OCI-LY3 (cell line): ENCODE measurements around the gene TATDN2.

Experiments
- H2AFZ ChIP-seq: fragments of 200-600, 300-600 bp; shearing (Covaris generic); 2 replicates; pipeline ENCODE4 v1.6.0; 2014; ENCODE audit warnings: antibody characterized with exemption, low read depth, low read length
- H3K27ac ChIP-seq: fragments of 200-600, 300-600 bp; sonication (generic); 2 replicates; pipeline ENCODE4 v1.5.1; 2014; ENCODE audit warnings: mild to moderate bottlenecking, low read length, moderate library complexity, mixed read lengths
- H3K27me3 ChIP-seq: fragments of 200-600, 300-600 bp; sonication (generic); 2 replicates; pipeline ENCODE4 v1.6.1; 2014; ENCODE audit warnings: low read depth, low read length, mixed read lengths
- H3K36me3 ChIP-seq: fragments of 200-600, 300-600 bp; sonication (generic); replicated peaks from 2 replicates; pipeline ENCODE3; 2014; ENCODE audit warnings: low read depth, low read length, mixed read lengths
- H3K4me1 ChIP-seq: fragments of 300-600, 200-600 bp; sonication (generic); 2 replicates; pipeline ENCODE4 v1.6.1; 2014; ENCODE audit warnings: low read length, mixed read lengths
- H3K4me2 ChIP-seq: fragments of 200-600, 300-600 bp; sonication (generic); 2 replicates; pipeline ENCODE4 v1.6.1; 2014; ENCODE audit warnings: low read length, mixed read lengths
- H3K4me3 ChIP-seq: fragments of 300-600, 200-600 bp; sonication (generic); 2 replicates; pipeline ENCODE4 v1.5.1; 2014; ENCODE audit warnings: antibody characterized with exemption, mild to moderate bottlenecking, low read length, moderate library complexity
- H3K79me2 ChIP-seq: fragments of 300-600, 200-600 bp; shearing (Covaris generic); 2 replicates; pipeline ENCODE4 v1.6.1; 2014; ENCODE audit warnings: mild to moderate bottlenecking, low read length, mixed read lengths
- H3K9ac ChIP-seq: fragments of 300-600, 200-600 bp; shearing (Covaris generic); 2 replicates; pipeline ENCODE4 v1.6.0; 2014; ENCODE audit warnings: mild to moderate bottlenecking, low read length, moderate library complexity
- H3K9me3 ChIP-seq: fragments of 200-600, 300-600 bp; shearing (Covaris generic); 2 replicates; pipeline ENCODE4 v1.6.1; 2014; ENCODE audit warnings: low read length, mixed read lengths; ENCODE audit not compliant: insufficient read depth
- H4K20me1 ChIP-seq: fragments of 200-600, 300-600 bp; sonication (generic); 2 replicates; pipeline ENCODE4 v1.6.1; 2016; ENCODE audit warnings: low read length, mixed read lengths; ENCODE audit not compliant: insufficient read depth
- CTCF ChIP-seq: fragments of 200-600, 300-600 bp; sonication (generic); IDR thresholded peaks from 2 replicates; pipeline ENCODE4 v1.5.1; 2014; ENCODE audit warnings: antibody characterized with exemption, low read length, low read depth
- EZH2phosphoT487 ChIP-seq: fragments of 200-600 bp; shearing (Covaris generic); IDR thresholded peaks from 2 replicates; pipeline ENCODE4 v1.6.1; 2018; ENCODE audit warnings: antibody characterized with exemption, mixed run types, low read depth

The TATDN2 gene

DNA sequence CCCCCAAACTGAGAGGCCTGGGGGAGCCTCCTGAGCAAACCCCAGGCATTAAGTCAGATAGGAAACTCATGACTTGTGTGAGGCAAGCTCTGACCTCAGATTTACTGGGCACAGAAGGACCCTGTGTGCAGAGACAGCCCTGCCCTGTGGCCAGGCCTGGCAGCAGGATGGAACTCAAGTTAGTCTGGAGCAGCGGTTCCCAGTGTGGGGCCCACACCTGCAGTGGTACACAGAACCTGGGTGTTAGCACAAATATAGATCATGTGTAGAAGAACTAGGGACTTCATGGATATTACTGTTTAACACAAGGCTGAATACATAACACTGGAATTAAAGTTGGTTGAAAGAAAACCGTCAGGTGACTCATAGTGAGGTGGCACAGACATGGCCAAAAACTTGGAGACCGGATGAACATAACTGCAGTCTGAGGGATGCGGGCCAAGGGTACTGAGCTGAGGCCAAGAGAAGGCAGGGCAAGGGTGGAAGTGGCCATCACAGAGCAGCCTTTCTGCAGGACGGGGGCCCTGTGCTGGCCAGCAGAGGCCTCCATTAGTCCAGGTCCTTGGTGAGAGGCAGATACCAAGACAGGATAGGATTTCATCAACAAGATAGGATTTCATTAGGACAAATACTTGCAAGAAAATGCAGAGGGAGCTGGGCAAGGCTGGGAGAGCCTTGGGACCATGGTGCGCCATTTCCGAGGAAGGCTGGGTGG lies 42.7 kb upstream of the TATDN2 start:
- H3K4me1 ChIP-seq = peaks cover 6% of the 10 kb centered on the region; the same call in 1 of the 2 replicates
- no peaks in the 10 kb centered on the region for H3K27me3 ChIP-seq
- no peaks in the 10 kb centered on the region for H3K36me3 ChIP-seq
- H3K79me2 ChIP-seq = no peaks in the 10 kb centered on the region
- H3K27ac ChIP-seq = no peak overlapping the region
- H2AFZ ChIP-seq = no peak overlapping the region
- no peak overlapping the region for H3K9ac ChIP-seq
- no peaks in the 10 kb centered on the region for H4K20me1 ChIP-seq
- H3K4me3 ChIP-seq = no peak overlapping the region
- no peaks in the 10 kb centered on the region for H3K9me3 ChIP-seq
- no peak overlapping the region for H3K4me2 ChIP-seq
- TF ChIP-seq EZH2phosphoT487 (no peak), CTCF (no peak)

DNA sequence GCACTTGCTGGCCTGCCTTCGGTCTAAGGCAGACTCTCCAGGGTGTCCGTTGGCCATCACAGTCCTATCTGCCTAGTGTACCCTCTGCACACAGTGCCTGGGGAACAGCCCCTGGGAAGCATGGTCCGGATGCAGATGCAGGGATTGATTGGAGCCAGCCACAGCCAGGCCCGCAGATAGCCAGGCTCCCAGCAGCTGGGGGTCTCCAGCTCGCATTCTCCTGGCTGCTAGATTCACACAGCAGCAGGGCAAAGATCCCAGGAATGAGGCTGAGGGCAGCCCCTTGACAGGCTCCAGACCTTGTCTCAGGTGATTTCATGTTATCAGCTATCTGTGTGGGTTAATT lies 42.1 kb upstream of the TATDN2 start:
- no peak for TF ChIP-seq CTCF
- no peak for TF ChIP-seq EZH2phosphoT487
- no peak overlapping the region for H3K9ac ChIP-seq
- 0 out of 2 replicates have a peak, but pooled peaks cover under 1% of the 10 kb centered on the region for H3K4me1 ChIP-seq
- no peaks in the 10 kb centered on the region for H4K20me1 ChIP-seq
- no peaks in the 10 kb centered on the region for H3K27me3 ChIP-seq
- H3K4me3 ChIP-seq = no peak overlapping the region
- H3K36me3 ChIP-seq = no peaks in the 10 kb centered on the region
- H3K9me3 ChIP-seq = no peaks in the 10 kb centered on the region
- no peaks in the 10 kb centered on the region for H3K79me2 ChIP-seq
- H2AFZ ChIP-seq = no peak overlapping the region
- H3K4me2 ChIP-seq = no peak overlapping the region
- H3K27ac ChIP-seq = no peak overlapping the region

GRCh38 chr3:10213156-10213792 lies 35.0 kb upstream of the TATDN2 start:
- TF ChIP-seq CTCF = no peak
- TF ChIP-seq EZH2phosphoT487 = no peak
- Histone ChIP-seq H3K79me2 (no peaks in the 10 kb centered on the region), H3K4me2 (peak overlapping the region; percentile 57), H3K4me3 (peak overlapping the region; percentile 46), H3K27me3 (no peaks in the 10 kb centered on the region), H4K20me1 (no peaks in the 10 kb centered on the region), H3K9me3 (no peaks in the 10 kb centered on the region), H2AFZ (peak overlapping the region; percentile 60), H3K9ac (no peak overlapping the region), H3K4me1 (peaks cover 21% of the 10 kb centered on the region), H3K36me3 (no peaks in the 10 kb centered on the region), H3K27ac (no peak overlapping the region)

- TF ChIP-seq EZH2phosphoT487 = no peak
- no peak for TF ChIP-seq CTCF
- no peaks in the 10 kb centered on the region for H4K20me1 ChIP-seq
- peaks cover 31% of the 10 kb centered on the region for H3K4me1 ChIP-seq
- no peaks in the 10 kb centered on the region for H3K79me2 ChIP-seq
- no peak overlapping the region for H3K27ac ChIP-seq
- H3K36me3 ChIP-seq = no peaks in the 10 kb centered on the region
- H2AFZ ChIP-seq = no peak overlapping the region
- H3K4me2 ChIP-seq = no peak overlapping the region
- no peaks in the 10 kb centered on the region for H3K9me3 ChIP-seq
- no peak overlapping the region for H3K9ac ChIP-seq
- no peaks in the 10 kb centered on the region for H3K27me3 ChIP-seq
- H3K4me3 ChIP-seq = no peak overlapping the region
Measured at GRCh38 chr3:10215578-10216368, 32.5 kb upstream of the TATDN2 start.
